Measurements from ENCODE around the gene TRAP1.

DNA sequence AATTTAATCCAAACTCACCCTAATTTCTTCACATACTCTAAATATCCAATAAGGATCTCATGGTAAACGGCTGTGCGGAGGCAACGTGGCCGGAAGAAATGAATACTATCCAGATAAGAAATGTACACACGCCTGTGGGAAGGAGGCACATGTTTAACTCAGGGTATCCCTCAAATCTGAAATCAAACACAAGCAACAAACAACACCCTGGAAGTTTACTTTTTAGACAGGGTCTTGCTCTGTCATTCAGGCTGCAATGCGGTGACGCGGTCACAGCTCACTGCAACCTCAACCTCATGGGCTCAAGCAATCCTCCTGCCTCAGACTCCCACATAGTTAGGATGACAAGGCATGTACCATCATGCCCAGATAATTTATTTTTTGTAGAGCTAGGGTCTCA, 21.2 kb upstream of the TRAP1 start:
- TF ChIP-seq SUZ12 (IDR thresholded peaks at IDR 0.05) (no peak), ZNF384 (IDR thresholded peaks at IDR 0.05) (no peak), SP1 (IDR thresholded peaks at IDR 0.05) (no peak)
